H1 (cell line): ENCODE data around the gene MROH2B. TPM values are rescaled to one million over a fixed set of nuclear protein-coding genes. Genes with fewer than 3 reads are reported as not detected.

Experiments
- CHD7 ChIP-seq: fragments of 300-600 bp; sonication (generic); IDR thresholded peaks from 2 replicates; pipeline ENCODE4 v1.7.1; 2012; ENCODE audit warnings: low read length, moderate library complexity, mild to moderate bottlenecking, inconsistent platforms; ENCODE audit not compliant: insufficient replicate concordance
- EZH2 ChIP-seq: fragments of 200-600 bp; sonication (generic); IDR thresholded peaks from 2 replicates; pipeline ENCODE4 v1.7.1; 2012; ENCODE audit warnings: low read depth, mild to moderate bottlenecking, moderate library complexity, low read length, inconsistent platforms; ENCODE audit not compliant: severe bottlenecking
- polyA plus RNA-seq, 7 experiments: library from polyadenylated mRNA; depleted of rRNA in 3 of 7; stranded (reverse) in 5 of 7; unstranded in 2 of 7; fragments of >200 nt in 5 of 7; fragments of 200-250 nt in 2 of 7; gene quantifications; 1 replicate in 5 of 7; 2 replicates in 1 of 7; 4 replicates in 1 of 7; pipeline versions ENCODE4 v1.2.1 to v1.2.3, GENCODE V29; 2011 to 2013; ENCODE audit warnings: missing spikeins in 2 of 7, mixed read lengths in 2 of 7
- total RNA-seq: library from RNA; stranded (reverse); fragmentation: NEBNext Ultra II Directional; extraction: Animal tissue kit (Norgen Biotek cat#: 25700); gene quantifications from 2 replicates; pipeline ENCODE4 v1.2.1, GENCODE V29; 2021

MROH2B gene
- total and polyA plus RNA-seq, 2 of the 8 experiments (the other 6 are each of a cell fraction or from before 2014, with no cell fraction given), result not detected

- TF ChIP-seq CHD7, result no peak
- TF ChIP-seq EZH2, result no peak
Observed at GRCh38 chr5:41004931-41005330, 66.2 kb downstream of the MROH2B start (continued).
